ENCODE measurements around the gene SLC22A4.

DNA sequence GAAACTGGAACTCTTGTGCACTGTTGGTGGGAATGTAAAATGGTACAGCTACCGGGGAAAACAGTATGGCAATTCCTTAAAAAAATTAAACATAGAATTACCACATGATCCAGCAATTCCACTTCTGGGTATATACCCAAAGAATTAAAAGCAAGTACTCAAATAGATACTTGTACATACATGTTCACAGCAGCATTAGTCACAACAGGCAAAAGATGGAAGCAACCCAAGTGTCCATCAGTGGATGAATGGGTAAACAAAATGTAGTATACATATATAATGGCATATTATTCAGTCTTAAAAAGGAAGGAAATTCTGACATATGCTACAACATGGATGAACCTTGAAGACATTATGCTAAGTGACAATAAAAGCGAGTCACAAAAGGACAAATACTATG lies 67.9 kb downstream of the SLC22A4 start:
- TF ChIP-seq POLR2AphosphoS5 (IDR thresholded peaks at IDR 0.05; ENCODE audit: low read depth, low read length) (no peak), POLR2A (IDR thresholded peaks at IDR 0.05; ENCODE audit: low read depth, low read length) (no peak), TAF1 (IDR thresholded peaks at IDR 0.05; ENCODE audit: borderline replicate concordance, low read depth, low read length) (no peak)
